HG02840 (cell line): ENCODE data around the gene TSPOAP1.
A peak's percentile ranks its signal among the peaks of the same experiment; 100 is the strongest.

Experiments
- ATAC-seq: cut with Tn5 transposase; IDR thresholded peaks from one replicate; pipeline ENCODE4 v1.9.1; 2021; ENCODE audit warnings: mild to moderate bottlenecking, moderate library complexity, moderate number of reproducible peaks; ENCODE audit not compliant: unreplicated experiment, low FRiP score

TSPOAP1 gene

GRCh38 chr17:58330997-58331814, 2.6 kb upstream of the TSPOAP1 start:
- ATAC-seq = no peak

- no peak for ATAC-seq
Measured at GRCh38 chr17:58330538-58330996, 2.0 kb upstream of the TSPOAP1 start.

- ATAC-seq = peak; percentile 20
Measured at GRCh38 chr17:58329810-58330537, 1.4 kb upstream of the TSPOAP1 start.

- peak; percentile 32 for ATAC-seq
Measured at GRCh38 chr17:58329035-58329809, 627 bp upstream of the TSPOAP1 start.

- ATAC-seq = no peak
Measured at GRCh38 chr17:58327363-58328194, 1.0 kb downstream of the TSPOAP1 start.

- ATAC-seq = no peak
Measured at GRCh38 chr17:58326609-58327362, 1.8 kb downstream of the TSPOAP1 start.

GRCh38 chr17:58325976-58326468, 2.6 kb downstream of the TSPOAP1 start:
- no peak for ATAC-seq

- no peak for ATAC-seq
Measured at GRCh38 chr17:58325289-58325726, 3.3 kb downstream of the TSPOAP1 start.

GRCh38 chr17:58324409-58325288, 3.9 kb downstream of the TSPOAP1 start:
- no peak for ATAC-seq

- no peak for ATAC-seq
Measured at GRCh38 chr17:58324056-58324408, 4.6 kb downstream of the TSPOAP1 start.

GRCh38 chr17:58323366-58324055, 5.1 kb downstream of the TSPOAP1 start:
- no peak for ATAC-seq

- no peak for ATAC-seq
Measured at GRCh38 chr17:58322581-58323185, 5.9 kb downstream of the TSPOAP1 start.

GRCh38 chr17:58321571-58322525, 6.7 kb downstream of the TSPOAP1 start:
- no peak for ATAC-seq

- ATAC-seq = no peak
Measured at GRCh38 chr17:58320570-58321323, 7.8 kb downstream of the TSPOAP1 start.

GRCh38 chr17:58320163-58320558, 8.4 kb downstream of the TSPOAP1 start:
- ATAC-seq = no peak
